ENCODE results near the gene GOLT1A.

Gene GOLT1A

DNA sequence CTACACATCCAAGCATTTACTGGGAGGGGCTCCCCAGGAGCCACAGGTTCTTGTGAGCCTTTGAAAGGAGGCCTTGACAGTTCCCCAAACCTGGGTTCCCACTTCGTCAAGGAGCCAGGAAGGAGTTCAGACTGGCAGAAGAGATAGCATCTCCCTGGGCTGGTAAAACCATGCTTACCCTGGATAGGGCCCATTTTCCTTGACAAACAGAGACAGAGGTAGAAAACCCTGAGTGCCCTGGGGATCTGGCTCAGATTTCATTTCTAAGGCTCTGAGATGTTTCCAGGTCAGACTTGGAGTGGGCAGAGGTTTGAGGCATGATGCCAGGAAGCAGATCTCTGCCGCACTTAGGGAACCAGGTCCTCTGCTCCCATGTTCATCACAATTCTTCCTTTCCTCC is 64.7 kb downstream of the GOLT1A start:
- DNase-seq (ENCODE audit: extremely low read depth, low read depth): no peak
- TF ChIP-seq, protein P1, sequence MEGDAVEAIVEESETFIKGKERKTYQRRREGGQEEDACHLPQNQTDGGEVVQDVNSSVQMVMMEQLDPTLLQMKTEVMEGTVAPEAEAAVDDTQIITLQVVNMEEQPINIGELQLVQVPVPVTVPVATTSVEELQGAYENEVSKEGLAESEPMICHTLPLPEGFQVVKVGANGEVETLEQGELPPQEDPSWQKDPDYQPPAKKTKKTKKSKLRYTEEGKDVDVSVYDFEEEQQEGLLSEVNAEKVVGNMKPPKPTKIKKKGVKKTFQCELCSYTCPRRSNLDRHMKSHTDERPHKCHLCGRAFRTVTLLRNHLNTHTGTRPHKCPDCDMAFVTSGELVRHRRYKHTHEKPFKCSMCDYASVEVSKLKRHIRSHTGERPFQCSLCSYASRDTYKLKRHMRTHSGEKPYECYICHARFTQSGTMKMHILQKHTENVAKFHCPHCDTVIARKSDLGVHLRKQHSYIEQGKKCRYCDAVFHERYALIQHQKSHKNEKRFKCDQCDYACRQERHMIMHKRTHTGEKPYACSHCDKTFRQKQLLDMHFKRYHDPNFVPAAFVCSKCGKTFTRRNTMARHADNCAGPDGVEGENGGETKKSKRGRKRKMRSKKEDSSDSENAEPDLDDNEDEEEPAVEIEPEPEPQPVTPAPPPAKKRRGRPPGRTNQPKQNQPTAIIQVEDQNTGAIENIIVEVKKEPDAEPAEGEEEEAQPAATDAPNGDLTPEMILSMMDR (IDR thresholded peaks at IDR 0.05; ENCODE audit: low read depth, low read length): no peak
